ENCODE measurements around the gene NFKBIA.

DNA sequence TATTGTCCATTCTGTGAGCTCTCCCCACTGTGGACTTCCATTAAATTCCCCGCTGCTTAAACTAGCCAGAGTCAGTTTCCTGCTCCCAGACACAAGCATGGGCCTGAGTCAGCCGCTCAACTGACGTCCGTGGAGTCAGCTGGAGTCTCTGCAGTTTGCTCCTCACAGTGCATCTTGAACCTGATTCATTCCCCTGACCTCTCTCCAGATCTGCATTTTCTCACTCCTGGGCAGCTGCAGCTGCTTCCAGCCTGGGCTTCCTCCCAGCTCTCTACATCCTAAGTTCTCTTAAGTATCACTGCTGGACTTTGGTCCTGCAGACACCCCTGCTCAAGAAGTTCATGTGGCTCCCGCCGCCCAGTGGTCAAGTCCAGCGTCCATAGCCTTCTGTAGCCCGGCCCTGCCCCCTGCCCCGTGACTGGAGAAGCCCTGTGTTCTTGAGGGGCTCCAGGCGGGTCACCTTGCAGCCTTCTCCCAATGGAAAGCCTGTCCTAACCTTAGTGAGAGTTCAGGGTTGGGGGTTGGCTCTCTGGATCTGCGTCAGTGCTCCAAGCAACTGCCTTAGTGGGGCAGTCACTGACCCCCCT, 20.0 kb downstream of the NFKBIA start:
- TF ChIP-seq, protein P1, sequence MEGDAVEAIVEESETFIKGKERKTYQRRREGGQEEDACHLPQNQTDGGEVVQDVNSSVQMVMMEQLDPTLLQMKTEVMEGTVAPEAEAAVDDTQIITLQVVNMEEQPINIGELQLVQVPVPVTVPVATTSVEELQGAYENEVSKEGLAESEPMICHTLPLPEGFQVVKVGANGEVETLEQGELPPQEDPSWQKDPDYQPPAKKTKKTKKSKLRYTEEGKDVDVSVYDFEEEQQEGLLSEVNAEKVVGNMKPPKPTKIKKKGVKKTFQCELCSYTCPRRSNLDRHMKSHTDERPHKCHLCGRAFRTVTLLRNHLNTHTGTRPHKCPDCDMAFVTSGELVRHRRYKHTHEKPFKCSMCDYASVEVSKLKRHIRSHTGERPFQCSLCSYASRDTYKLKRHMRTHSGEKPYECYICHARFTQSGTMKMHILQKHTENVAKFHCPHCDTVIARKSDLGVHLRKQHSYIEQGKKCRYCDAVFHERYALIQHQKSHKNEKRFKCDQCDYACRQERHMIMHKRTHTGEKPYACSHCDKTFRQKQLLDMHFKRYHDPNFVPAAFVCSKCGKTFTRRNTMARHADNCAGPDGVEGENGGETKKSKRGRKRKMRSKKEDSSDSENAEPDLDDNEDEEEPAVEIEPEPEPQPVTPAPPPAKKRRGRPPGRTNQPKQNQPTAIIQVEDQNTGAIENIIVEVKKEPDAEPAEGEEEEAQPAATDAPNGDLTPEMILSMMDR (IDR thresholded peaks at IDR 0.05; ENCODE audit: low read depth, low read length) = no peak
- TF ChIP-seq, protein P2, sequence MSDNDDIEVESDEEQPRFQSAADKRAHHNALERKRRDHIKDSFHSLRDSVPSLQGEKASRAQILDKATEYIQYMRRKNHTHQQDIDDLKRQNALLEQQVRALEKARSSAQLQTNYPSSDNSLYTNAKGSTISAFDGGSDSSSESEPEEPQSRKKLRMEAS (IDR thresholded peaks at IDR 0.05; ENCODE audit: low read depth, low read length) = no peak
- TF ChIP-seq POLR2A (IDR thresholded peaks at IDR 0.05; ENCODE audit: extremely low read depth, insufficient read length) = no peak

All from NB4 (cell line).